Mesenchymal stem cell (in vitro differentiated cells and primary cell): Measurements from ENCODE around the gene VPS4B. TPM values are rescaled to one million over a fixed set of nuclear protein-coding genes. Genes with fewer than 3 reads are reported as not detected.

Experiments used
- DNase-seq: peaks from one replicate; pipeline ENCODE4 v3.0.0-alpha.2; 2013
- H2AFZ ChIP-seq: one replicate; pipeline ENCODE4 v1.6.1; 2013; ENCODE audit warnings: low read depth, mild to moderate bottlenecking, control low read depth, inconsistent platforms, low read length, moderate library complexity
- H2AK5ac ChIP-seq: 2 replicates; pipeline ENCODE4 v1.6.1; 2013; ENCODE audit warnings: low read length, moderate library complexity, mild to moderate bottlenecking, inconsistent platforms; ENCODE audit not compliant: severe bottlenecking
- H2BK120ac ChIP-seq: one replicate; pipeline ENCODE4 v1.6.1; 2013; ENCODE audit warnings: low read depth, mild to moderate bottlenecking, inconsistent platforms, low read length, moderate library complexity
- H2BK12ac ChIP-seq, 2 experiments: one replicate each; pipeline ENCODE4 v1.6.1; 2013; ENCODE audit warnings: inconsistent platforms in 2 of 2, low read length in 2 of 2, mild to moderate bottlenecking in 2 of 2, moderate library complexity in 2 of 2, control low read depth in 1 of 2
- H2BK15ac ChIP-seq: one replicate; pipeline ENCODE4 v1.6.1; 2013; ENCODE audit warnings: mild to moderate bottlenecking, low read depth, inconsistent platforms; ENCODE audit not compliant: poor library complexity, severe bottlenecking
- H2BK5ac ChIP-seq: 2 replicates; pipeline ENCODE4 v1.6.1; 2013; ENCODE audit warnings: low read depth, mild to moderate bottlenecking, low read length, control low read depth, inconsistent platforms; ENCODE audit not compliant: poor library complexity, severe bottlenecking
- H3K14ac ChIP-seq, 2 experiments: one replicate each; pipeline ENCODE4 v1.6.1; 2013; ENCODE audit warnings: inconsistent platforms in 2 of 2, low read length in 2 of 2, control low read depth in 1 of 2, mild to moderate bottlenecking in 1 of 2, moderate library complexity in 1 of 2
- H3K18ac ChIP-seq, 2 experiments: one replicate each; pipeline ENCODE4 v1.6.1; 2013; ENCODE audit warnings: inconsistent platforms in 2 of 2, low read length in 2 of 2, control low read depth in 1 of 2, low read depth in 1 of 2, mild to moderate bottlenecking in 1 of 2
- H3K23ac ChIP-seq, 2 experiments: one replicate each; pipeline ENCODE4 v1.6.1; 2013; ENCODE audit warnings: inconsistent platforms in 2 of 2, low read length in 2 of 2, mild to moderate bottlenecking in 2 of 2, moderate library complexity in 2 of 2, control low read depth in 1 of 2
- H3K27ac ChIP-seq: 2 replicates; pipeline ENCODE4 v1.5.1; 2013; ENCODE audit warnings: mild to moderate bottlenecking, moderate library complexity, low read length, control low read depth, inconsistent platforms; ENCODE audit not compliant: poor library complexity, severe bottlenecking
- H3K27me3 ChIP-seq, 2 experiments: 2 replicates each; pipeline versions ENCODE4 v1.6.1 to v1.7.0; 2013; ENCODE audit warnings: low read length in 2 of 2, mild to moderate bottlenecking in 2 of 2, moderate library complexity in 2 of 2, control low read depth in 1 of 2, inconsistent platforms in 1 of 2; ENCODE audit not compliant: control insufficient read depth in 1 of 2, insufficient read depth in 1 of 2
- H3K36me3 ChIP-seq, 2 experiments: 2 replicates each; pipeline versions ENCODE4 v1.6.1 to v1.7.0; 2013; ENCODE audit warnings: low read length in 2 of 2, control low read depth in 1 of 2, inconsistent platforms in 1 of 2, low read depth in 1 of 2, mild to moderate bottlenecking in 1 of 2; ENCODE audit not compliant: insufficient read depth in 2 of 2, control insufficient read depth in 1 of 2
- H3K4ac ChIP-seq, 2 experiments: one replicate each; pipeline ENCODE4 v1.6.1; 2013; ENCODE audit warnings: inconsistent platforms in 2 of 2, low read length in 2 of 2, mild to moderate bottlenecking in 2 of 2, moderate library complexity in 2 of 2, control low read depth in 1 of 2, low read depth in 1 of 2
- H3K4me1 ChIP-seq: 2 replicates; pipeline ENCODE4 v1.6.1; 2013; ENCODE audit warnings: low read depth, low read length, control low read depth; ENCODE audit not compliant: control insufficient read depth, insufficient read depth
- H3K4me2 ChIP-seq: 2 replicates; pipeline ENCODE4 v1.6.1; 2013; ENCODE audit warnings: low read length, mild to moderate bottlenecking, inconsistent platforms; ENCODE audit not compliant: poor library complexity, severe bottlenecking
- H3K4me3 ChIP-seq, 2 experiments: 2 replicates each; pipeline versions ENCODE4 v1.5.1 to v1.7.0; 2013; ENCODE audit warnings: low read length in 2 of 2, mild to moderate bottlenecking in 2 of 2, control low read depth in 1 of 2, low read depth in 1 of 2; ENCODE audit not compliant: insufficient read depth in 1 of 2
- H3K79me1 ChIP-seq: replicated peaks from 2 replicates; pipeline ENCODE4 v1.6.1; 2013; ENCODE audit warnings: mild to moderate bottlenecking, control low read depth, low read length, inconsistent platforms; ENCODE audit not compliant: poor library complexity, severe bottlenecking
- H3K9ac ChIP-seq: 2 replicates; pipeline ENCODE4 v1.7.0; 2013; ENCODE audit warnings: mild to moderate bottlenecking, low read length, moderate library complexity
- H3K9me3 ChIP-seq: 2 replicates; pipeline ENCODE4 v1.7.0; 2013; ENCODE audit warnings: mild to moderate bottlenecking, low read length; ENCODE audit not compliant: control insufficient read depth
- H4K8ac ChIP-seq: one replicate; pipeline ENCODE4 v1.6.1; 2013; ENCODE audit warnings: inconsistent platforms, mild to moderate bottlenecking, low read length, moderate library complexity
- H4K91ac ChIP-seq: one replicate; pipeline ENCODE4 v1.6.1; 2013; ENCODE audit warnings: mild to moderate bottlenecking, low read length, inconsistent platforms
- WGBS: methylation state at CpG from one replicate; pipeline ENCODE4 v1.1.7; 2013; ENCODE audit warnings: mixed read lengths; 5-methylcytosine and 5-hydroxymethylcytosine counted together
- polyA plus RNA-seq, 2 experiments: library from polyadenylated mRNA; stranded (reverse); fragments of 200-250 nt; gene quantifications; one replicate each; pipeline ENCODE4 v1.2.3, GENCODE V29; 2013

The VPS4B gene
- polyA plus RNA-seq (2013, experiment 1 of 2): 59.9 TPM
- 59.3 TPM for polyA plus RNA-seq (2013, experiment 2 of 2)

DNA sequence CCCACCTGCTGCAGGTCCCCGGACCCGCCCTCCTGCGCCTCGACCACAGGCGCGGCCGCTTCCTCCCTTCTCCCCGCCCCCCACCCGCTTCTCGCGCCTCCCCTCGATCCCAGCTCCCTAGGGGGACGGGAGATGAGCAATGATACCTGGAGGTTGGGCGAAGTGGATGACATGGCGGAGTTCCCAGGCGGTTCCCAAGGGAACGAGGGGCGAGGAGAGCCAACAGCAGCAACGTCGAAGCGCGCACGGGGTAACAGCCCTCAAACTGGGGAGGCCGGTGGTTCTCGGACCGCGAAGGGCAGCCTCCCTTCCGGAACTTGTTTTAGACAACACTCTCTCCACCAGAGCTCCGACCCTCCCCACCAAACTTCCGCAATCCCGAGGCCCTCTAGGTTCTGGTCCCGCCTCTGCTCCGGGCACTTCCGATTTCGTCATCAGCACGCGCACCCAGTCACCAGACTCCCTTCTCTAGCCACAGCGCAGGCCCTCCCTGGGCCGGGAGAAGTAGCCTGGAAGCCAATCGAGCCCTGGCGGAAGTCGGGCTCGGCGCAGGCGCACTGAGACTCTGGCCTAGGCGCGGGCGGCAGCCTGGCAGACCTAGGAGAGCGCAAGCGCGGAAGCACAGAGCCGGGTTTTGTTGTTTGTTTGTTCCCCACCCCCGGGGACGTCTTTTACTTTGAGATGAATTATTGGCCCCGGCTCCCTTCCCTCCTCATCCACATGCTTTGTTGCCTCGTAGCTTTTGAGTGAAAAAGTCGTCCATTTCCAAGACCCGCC lies at the start of gene VPS4B:
VPS4B (minus strand) TSS at position 390 of the 777 bp plus-strand sequence; CDS start at position 173, 217 bp downstream.
- peak within 1 kb of the TSS; percentile 94 for H2BK15ac ChIP-seq
- no peaks in the 10 kb centered on the region for H3K27me3 ChIP-seq
- H3K18ac ChIP-seq: peak within 1 kb of the TSS; percentile 79 to 99
- H2BK12ac ChIP-seq: peak within 1 kb of the TSS in 1 of 2 experiments; percentile 19
- peak within 1 kb of the TSS; percentile 54 to 59 for H3K4ac ChIP-seq
- H3K9me3 ChIP-seq: no peaks in the 10 kb centered on the region
- peak within 1 kb of the TSS; percentile 48 for H2BK5ac ChIP-seq
- peak within 1 kb of the TSS; percentile 98 for H3K9ac ChIP-seq
- H3K36me3 ChIP-seq: peaks cover 6 to 24% of the 10 kb centered on the region in 2 experiments
- peak within 1 kb of the TSS; percentile 38 for H2AK5ac ChIP-seq
- H3K4me1 ChIP-seq: peaks cover 1% of the 10 kb centered on the region
- H4K8ac ChIP-seq: peak within 1 kb of the TSS; percentile 99
- H3K14ac ChIP-seq: peak within 1 kb of the TSS in 1 of 2 experiments; percentile 79
- peak within 1 kb of the TSS in 1 of 2 experiments; percentile 46 for H3K23ac ChIP-seq
- DNase-seq: peak; percentile 99
- peak within 1 kb of the TSS; percentile 86 for H2AFZ ChIP-seq
- H3K79me1 ChIP-seq: no peaks in the 10 kb centered on the region
- peak within 1 kb of the TSS; percentile 87 for H3K4me2 ChIP-seq
- peak within 1 kb of the TSS; percentile 94 for H3K4me3 ChIP-seq
- H4K91ac ChIP-seq: peak within 1 kb of the TSS; percentile 84
- peak within 1 kb of the TSS; percentile 93 for H3K27ac ChIP-seq
- H2BK120ac ChIP-seq: peak within 1 kb of the TSS; percentile 73
- under 1% methylated on average over 45 of the region's 58 CpGs for WGBS

DNA sequence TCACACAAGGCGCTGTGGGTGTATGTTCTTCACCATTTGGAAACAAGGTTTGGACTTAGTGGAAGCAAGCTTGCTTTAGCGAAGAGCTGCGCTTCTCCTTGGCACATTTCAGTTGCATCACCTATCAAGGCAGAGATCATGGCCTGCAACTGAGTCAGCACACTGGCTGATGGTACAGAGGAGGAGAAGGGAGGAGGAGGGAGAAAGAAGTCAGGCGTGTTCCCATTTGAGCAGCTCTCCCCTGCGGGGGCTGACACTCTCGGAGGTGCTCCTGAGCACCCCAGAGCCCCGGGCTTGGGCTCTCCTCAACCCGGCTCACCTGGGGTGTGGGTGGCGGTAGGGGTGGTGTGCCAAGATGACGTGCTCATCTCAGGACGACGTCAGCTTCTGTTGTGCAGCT lies 48.5 kb upstream of the VPS4B start:
- no peak overlapping the region for H3K14ac ChIP-seq
- H2AFZ ChIP-seq: no peak overlapping the region
- no peak overlapping the region for H2AK5ac ChIP-seq
- H2BK120ac ChIP-seq: no peak overlapping the region
- H2BK12ac ChIP-seq: no peak overlapping the region
- no peaks in the 10 kb centered on the region for H3K9me3 ChIP-seq
- peaks cover 3 to 11% of the 10 kb centered on the region in 2 experiments for H3K27me3 ChIP-seq
- no peak overlapping the region for H3K4me3 ChIP-seq
- no peak overlapping the region for H3K4ac ChIP-seq
- H2BK15ac ChIP-seq: no peak overlapping the region
- no peak overlapping the region for H3K23ac ChIP-seq
- H3K36me3 ChIP-seq: no peaks in the 10 kb centered on the region
- H3K4me1 ChIP-seq: no peaks in the 10 kb centered on the region
- WGBS: 98% methylated on average over 11 of the region's 12 CpGs
- H3K9ac ChIP-seq: no peak overlapping the region
- H3K27ac ChIP-seq: no peak overlapping the region
- H4K91ac ChIP-seq: no peak overlapping the region
- no peak for DNase-seq
- H3K18ac ChIP-seq: no peak overlapping the region
- no peaks in the 10 kb centered on the region for H3K79me1 ChIP-seq
- no peak overlapping the region for H4K8ac ChIP-seq
- H2BK5ac ChIP-seq: no peak overlapping the region
- no peak overlapping the region for H3K4me2 ChIP-seq

DNA sequence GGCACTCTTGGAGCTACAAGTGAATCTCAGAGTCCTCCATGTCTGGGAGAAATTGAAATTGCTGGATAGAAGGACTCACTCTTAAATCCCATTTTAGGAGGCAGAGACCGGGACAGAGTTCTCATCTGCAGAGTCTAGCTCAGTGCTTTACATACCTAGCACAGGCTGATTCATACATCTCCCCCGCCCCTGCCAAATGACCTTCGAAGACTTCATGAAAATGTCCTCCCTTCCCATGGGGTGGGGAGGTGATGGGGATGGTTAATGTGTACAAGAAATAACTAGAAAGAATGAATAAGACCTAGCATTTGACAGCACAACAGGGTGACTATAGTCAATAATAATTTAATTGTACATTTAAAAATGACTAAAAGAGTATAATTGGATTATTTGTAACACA lies 46.3 kb upstream of the VPS4B start:
- H3K23ac ChIP-seq: no peak overlapping the region

DNA sequence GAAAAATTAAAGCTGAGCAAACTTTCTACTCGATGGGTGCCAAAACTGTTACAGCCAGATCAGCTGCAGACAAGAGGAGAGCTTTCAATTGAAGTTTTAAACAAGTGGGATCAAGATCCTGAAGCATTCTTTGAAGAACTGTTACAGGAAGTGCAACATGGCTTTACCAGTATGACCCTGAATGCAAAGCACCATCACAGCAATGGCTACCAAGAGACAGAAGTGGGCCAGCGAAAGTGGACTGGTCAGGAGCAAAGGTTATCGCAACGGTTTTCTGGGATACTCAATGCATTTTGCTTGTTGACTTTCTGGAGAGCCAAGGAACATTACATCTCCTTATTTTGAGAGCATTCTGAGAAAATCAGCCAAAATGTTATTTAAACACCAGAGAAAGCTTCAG lies 45.4 kb upstream of the VPS4B start:
- Histone ChIP-seq H2AFZ (no peak overlapping the region), H4K91ac (no peak overlapping the region)

More for the DNA sequence above, 46.3 kb upstream of the VPS4B start:
- Histone ChIP-seq H2BK12ac (no peak overlapping the region), H2BK120ac (no peak overlapping the region), H3K4ac (no peak overlapping the region), H3K4me2 (no peak overlapping the region), H4K8ac (no peak overlapping the region), H3K9ac (no peak overlapping the region), H3K14ac (no peak overlapping the region), H3K27ac (no peak overlapping the region), H3K27me3 (peaks cover 8 to 18% of the 10 kb centered on the region in 2 experiments), H4K91ac (no peak overlapping the region), H2BK5ac (no peak overlapping the region), H3K4me1 (no peaks in the 10 kb centered on the region), H2AFZ (no peak overlapping the region), H3K79me1 (no peaks in the 10 kb centered on the region), H3K36me3 (no peaks in the 10 kb centered on the region), H3K18ac (no peak overlapping the region), H2BK15ac (no peak overlapping the region), H3K4me3 (no peak overlapping the region), H2AK5ac (no peak overlapping the region), H3K9me3 (no peaks in the 10 kb centered on the region)
- WGBS: no CpG with 5 or more reads among the region's 3 CpGs
- DNase-seq: no peak

More for the DNA sequence above, 45.4 kb upstream of the VPS4B start:
- Histone ChIP-seq H2BK120ac (no peak overlapping the region), H3K14ac (no peak overlapping the region), H2AK5ac (no peak overlapping the region), H3K4ac (no peak overlapping the region), H4K8ac (no peak overlapping the region), H2BK15ac (no peak overlapping the region), H2BK12ac (no peak overlapping the region), H3K4me1 (no peaks in the 10 kb centered on the region), H3K9ac (no peak overlapping the region), H3K23ac (no peak overlapping the region), H3K18ac (no peak overlapping the region), H3K4me2 (no peak overlapping the region), H2BK5ac (no peak overlapping the region), H3K4me3 (no peak overlapping the region), H3K27ac (no peak overlapping the region), H3K9me3 (no peaks in the 10 kb centered on the region), H3K36me3 (no peaks in the 10 kb centered on the region), H3K79me1 (no peaks in the 10 kb centered on the region), H3K27me3 (peaks cover 8 to 18% of the 10 kb centered on the region in 2 experiments)
- no peak for DNase-seq
- WGBS: 91% methylated on average over 4 of the region's 4 CpGs
